Measurements from ENCODE around the gene MLIP.
"Not testable (repeated sequence)": the region's sequence is repeated elsewhere in the genome, so short reads cannot be mapped to it uniquely, and the experiment has no call there.

The MLIP gene

DNA sequence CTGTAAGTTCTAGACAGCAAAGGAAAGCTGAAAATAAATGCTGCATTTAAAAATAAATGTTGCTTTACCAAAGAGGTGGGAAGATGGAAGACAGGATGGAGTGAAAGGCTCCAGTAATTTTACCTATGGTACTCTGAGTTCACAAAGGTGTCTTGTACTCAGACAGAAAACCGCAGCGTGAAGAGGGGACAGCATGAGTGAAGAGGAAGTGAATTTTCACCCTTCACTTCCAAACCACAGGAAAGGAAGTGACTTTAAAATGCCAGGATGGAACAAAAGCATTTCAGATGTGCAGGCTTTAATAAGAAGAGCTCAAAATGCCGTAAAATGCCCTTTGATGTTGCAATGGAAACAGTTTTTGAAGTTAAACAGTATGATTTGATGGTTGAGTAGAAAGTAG, 105.8 kb downstream of the MLIP start:
- no peak for DNase-seq (ENCODE audit: low spot score)

DNA sequence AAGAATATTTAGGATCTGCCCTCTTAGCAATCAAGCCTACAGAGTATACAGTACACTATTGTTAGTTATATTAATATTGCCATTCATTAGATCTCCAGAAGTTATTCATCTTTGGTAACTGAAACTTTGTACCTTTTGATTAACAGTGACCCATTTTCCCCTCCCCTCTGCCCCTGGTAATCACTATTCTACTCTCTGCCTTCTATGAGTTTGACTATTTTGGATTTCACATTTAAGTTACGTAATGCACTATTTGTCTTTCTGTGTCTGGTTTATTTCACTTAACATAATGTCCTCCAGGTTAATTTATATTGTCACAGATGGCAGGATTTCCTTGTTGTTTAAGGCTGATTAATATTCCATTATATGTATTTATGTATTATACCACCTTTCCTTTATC, 111.0 kb downstream of the MLIP start:
- DNase-seq (ENCODE audit: low spot score): no peak

DNA sequence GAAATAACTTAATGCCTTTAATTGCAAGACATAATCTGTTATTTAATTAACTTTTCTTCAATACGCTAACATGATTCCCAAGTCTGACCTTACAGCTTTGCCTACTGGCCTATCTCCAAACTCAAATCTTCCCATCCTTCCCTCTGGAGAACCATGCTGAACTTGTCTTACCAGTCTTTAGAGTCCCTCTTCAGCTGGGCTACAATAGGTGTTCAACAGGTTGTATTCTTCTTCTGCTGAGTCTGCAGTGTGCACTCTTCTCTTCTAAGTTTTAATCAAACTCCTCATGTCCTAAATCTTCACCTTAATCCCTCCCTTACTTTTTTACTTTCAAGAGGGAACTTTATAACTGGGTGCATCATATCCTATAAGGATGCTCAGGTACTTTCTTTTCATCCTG, 121.5 kb downstream of the MLIP start:
- no peak for DNase-seq (ENCODE audit: low spot score)

DNA sequence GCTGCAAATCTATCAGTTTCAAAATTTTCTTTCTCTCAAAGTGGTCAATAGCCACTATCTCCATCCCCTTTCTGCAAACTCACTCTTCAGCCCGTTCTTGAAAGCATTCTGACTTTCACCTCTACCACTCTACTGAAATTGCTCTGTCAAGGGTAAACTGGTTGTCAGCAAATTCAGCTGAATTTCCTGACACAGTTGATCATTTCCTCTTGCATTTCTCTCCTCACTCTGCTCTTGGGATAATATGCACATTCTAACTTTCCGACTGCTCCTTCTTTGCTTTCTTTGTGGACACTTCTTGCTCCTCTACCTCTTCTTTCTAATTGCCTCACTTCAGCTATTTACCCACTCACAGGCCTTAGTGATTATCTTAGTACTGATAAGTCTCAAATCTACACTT, 123.3 kb downstream of the MLIP start:
- no peak for DNase-seq (ENCODE audit: low spot score)

DNA sequence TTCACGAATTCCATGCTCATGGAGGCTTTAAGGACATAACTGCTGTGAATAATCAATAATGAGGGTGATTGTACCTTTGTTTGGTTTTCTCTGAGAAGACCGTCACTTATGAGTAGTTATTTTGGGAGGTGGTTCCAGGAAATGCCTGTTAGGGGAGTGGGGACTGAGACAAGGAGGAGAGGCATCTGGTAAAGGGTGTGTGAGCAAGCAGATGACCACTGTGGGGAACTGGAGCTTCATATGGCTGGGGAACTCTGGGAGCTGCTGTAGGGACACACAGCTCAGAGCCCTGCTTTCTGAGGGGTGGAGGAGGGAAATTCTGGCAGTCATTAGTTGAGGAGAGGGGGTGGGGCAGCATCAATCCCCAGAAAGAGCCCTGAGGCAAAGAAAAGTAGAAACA, 125.7 kb downstream of the MLIP start:
- DNase-seq (ENCODE audit: low spot score): no peak

DNA sequence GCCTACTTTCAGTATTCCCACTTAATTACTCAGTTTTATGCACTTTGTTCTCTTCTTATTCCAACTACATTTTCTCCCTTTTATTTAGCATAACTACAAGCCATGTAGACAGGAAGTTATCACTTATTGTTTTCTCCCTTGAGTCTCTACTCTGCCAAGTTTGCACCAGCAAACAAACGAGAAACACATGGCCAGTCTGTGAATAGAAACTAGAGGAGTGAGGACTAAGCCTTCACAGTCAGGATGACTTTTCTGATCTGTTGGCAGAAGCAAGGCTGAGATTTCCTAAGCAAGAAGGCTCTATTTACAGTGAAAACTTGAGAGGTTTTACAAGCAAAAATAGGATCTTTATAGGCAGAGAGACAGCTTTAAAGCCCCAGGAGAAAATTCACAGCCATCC, 127.2 kb downstream of the MLIP start:
- peak; percentile 71 for DNase-seq (ENCODE audit: low spot score)

DNA sequence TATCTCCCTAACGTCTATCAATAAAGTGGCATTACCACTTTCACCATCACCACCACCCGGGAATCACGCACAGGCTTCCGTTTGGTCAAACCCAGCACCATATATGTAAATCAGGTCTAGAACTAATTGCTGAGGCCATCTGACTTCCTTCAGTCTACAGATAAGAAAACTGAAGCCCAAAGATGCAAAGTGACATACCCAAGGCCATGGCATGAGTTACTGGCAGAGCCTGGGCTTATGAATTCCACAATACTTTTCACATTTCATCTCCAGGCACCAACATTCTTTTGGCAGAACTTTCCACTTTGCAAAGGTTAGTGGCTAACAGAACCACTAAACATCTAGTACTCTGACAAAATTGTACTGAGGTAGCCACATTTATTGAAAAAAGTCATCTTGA, 132.5 kb downstream of the MLIP start:
- DNase-seq (ENCODE audit: low spot score): no peak

DNA sequence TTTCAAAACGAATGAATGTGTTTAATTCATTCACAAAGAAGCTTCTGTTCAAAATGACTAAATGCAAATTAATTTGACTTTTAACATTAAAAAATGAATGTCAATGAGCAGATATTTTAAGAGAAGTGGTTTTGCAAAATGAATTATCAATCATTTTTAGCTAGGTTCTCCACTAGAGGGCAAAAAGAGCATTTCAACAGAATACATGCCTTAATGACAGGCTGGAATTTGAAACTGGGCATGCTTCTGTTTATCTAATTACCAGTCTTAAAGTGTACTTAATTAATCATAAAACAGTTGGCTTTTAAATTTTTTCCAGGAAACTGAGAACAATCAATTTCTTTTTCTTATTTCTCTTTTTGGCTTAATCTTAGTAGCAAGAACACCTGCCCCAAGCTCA, 133.2 kb downstream of the MLIP start:
- no peak for DNase-seq (ENCODE audit: low spot score)

DNA sequence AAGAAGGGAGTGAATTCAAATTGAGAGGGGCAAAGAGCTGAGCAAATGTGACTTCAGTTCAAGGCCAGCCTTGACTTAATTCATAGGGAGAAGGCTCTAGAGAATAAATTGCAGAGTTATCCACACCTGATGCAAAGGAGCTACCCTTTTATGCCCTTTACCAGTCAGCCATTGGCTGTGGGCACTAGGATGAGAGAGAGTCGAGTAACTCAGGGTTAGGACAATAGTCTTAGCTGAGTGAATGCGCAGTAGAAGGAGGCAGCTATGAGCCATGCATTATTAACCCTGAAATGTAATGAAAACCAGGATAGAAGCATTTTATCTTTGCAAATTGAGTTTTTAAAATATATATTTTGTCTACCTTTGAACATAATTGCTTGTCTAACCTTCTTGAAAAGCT, 134.0 kb downstream of the MLIP start:
- no peak for DNase-seq (ENCODE audit: low spot score)

DNA sequence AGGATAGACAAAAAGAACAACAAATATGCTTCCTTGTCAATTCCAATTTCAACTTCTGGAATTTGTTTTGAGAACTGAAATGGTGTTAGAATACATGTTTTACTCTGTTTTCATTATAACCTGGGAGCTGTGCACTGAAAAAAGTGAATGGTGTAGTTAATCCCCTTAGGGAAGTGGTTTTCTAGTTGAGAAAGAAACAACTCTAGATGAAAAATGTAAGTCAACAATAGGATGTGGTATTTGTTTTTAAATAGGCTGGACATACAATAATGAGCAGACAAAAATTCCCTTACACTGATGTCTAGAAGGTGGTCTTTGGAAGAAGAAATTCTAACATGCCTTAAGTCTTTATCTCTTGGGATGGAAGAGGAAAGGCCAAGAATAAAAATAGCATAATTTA, 137.1 kb downstream of the MLIP start:
- DNase-seq (ENCODE audit: low spot score): no peak

DNA sequence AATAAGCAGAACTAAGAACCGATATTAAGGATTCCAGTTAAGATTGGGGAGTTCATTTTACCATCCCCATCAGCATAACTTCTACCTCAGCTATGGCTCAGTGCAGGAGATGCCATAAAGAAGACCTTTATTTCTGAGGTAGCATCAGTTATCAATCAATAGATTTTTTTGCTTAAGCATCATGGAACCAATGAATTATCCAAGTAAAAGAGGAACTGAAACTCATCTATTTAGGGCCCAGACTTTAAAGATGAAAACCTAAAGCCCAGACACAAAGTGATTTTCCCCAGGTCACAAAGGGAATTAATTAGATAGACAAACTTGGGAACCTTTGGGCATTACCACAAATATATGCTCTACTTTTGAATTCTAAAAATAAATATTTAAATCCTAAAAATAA, 137.8 kb downstream of the MLIP start:
- DNase-seq (ENCODE audit: low spot score): no peak

DNA sequence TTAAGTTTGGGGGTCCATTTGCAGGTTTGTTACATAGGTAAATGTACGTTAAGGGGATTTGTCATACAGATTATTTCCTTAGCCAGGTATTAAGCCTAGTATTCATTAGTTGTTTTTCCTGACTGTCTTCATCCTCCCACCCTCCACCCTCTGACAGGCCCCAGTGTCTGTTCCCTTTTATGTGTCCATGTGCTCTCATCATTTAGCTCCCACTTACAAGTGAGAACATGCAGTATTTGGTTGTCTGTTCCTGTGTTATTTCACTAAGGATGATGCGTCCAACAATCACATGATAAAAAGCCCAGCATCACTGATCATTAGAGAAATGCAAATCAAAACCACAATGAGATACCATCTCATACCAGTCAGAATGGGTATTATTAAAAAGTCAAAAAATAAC, 138.6 kb downstream of the MLIP start:
- not testable (repeated sequence) for DNase-seq (ENCODE audit: low spot score)

DNA sequence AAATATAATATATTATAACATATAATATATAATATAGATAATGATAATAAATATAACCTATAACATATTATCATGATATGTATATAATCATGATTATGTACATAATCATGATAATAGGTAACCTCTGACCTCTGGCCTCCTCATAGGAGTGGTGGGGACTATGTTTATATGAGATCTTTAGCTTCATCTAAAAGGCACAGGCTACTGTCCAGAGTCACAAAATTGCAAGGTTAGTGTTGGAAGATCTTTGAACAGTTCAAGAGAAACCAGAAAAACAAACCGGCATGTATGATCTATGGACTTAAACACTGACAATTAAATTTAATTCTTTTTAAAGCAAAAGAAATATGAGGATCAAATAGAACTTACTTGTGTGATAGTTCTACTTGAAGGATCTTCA, 141.3 kb downstream of the MLIP start:
- DNase-seq (ENCODE audit: low spot score): no peak

DNA sequence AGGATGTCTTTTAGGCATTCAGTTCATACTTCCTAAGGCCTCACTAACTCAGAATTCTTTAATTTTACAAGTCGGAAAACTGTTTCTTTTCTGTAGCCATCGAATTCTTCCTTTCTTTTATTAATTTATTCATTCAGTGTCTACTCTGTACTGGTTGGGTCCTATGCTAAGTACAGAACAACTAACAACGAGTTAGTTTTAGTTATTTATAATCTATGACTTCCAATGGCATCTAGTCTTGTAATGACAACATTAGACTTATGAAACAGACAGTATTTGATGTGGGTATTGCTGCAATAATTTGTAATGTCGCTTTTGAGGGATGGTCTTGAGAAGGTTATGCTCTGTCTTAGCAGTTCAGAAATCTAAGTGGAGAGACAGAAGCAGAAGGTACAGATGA, 141.7 kb downstream of the MLIP start:
- DNase-seq (ENCODE audit: low spot score): no peak

DNA sequence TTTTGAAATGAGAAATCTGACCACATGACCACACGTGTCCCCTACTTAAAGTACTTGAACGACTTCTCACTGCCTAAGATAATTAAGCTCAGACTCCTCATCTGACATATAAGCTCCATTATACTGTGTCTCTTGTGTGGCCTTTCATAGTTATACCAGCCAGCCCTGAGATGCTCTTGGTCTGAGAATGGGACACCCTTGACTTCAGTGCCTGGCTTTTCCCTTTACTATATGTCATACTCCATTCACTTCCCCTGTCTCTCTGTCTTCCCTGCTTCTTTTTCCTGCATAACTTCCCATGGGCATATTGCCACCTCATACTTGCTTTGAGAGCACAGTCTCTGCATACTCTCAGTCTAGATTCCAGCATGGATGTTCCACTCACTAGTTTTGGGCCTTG, 143.6 kb downstream of the MLIP start:
- no peak for DNase-seq (ENCODE audit: low spot score)

DNA sequence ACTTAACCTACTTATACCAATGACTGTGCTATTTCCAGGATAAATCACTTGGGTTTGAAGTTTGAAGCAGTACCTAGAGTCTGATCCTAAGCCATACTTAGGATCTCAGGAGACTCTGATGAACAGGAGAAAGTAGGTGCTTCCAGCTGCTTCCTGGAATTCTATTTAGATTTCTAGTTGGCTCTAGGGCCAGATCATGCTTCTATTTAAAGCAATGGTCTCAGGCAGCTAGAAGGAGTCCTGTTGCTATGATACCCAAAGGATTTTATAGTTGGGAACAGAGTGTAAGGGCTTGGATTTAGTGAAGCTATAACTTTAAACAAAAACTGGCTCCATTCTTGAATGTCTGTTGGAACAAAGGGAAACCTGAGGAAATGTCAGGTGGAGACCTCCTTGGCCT, 144.6 kb downstream of the MLIP start:
- no peak for DNase-seq (ENCODE audit: low spot score)

DNA sequence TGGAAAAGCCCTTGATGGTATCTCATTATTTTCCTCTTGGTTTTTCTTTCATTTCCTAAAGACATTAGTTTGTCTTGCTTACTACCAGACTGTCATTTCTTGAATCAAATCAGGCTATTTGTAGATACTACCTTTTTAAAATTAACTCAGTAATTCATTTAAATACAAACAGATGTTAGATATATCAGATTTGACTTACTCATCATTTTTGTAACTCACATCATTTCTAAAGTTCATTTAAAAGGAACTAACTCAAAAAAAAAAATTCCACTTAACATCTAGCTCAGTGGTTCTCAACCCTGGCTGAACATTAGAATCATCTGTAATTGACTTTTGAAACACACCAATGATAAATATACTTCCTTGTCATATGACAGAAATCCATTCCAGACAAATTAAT, 148.8 kb downstream of the MLIP start:
- no peak for DNase-seq (ENCODE audit: low spot score)

DNA sequence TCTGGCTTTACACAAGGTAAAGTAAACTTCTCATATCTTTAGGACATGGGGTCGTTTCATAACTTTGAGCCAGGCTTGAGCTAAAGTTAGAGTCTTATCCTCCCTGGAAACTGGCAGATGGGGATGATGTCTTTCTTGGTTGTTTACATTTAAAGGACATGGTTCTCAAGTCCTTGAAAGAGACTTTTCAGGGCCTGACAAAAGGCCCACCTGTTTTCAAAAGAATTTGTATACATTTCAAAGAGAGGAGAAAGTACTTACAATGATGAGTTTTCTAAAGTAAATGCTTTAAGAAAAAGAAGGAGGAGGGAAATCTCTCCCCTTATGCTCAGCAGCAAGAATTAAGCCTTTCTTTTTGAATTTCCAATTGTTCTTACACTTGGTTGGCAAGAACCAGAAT, 151.3 kb downstream of the MLIP start:
- DNase-seq (ENCODE audit: low spot score): no peak

DNA sequence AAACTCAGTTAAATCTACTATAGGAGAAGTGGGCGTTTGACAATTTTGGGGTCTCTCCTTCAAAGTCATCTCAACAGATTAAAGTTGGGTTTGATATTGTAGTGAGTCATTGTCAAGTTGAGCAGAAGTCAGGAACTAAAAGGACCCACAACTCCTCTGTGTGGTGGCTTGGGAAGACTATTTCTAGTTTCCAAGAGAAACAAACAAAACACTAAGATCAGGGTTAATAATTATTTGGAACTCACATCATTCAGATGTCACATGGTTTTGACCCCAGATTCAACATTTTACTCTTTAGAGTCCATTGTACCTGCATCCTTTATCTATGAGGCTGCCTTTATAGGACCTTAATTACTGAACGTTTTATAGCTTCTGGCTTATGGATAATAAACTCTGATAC, 151.7 kb downstream of the MLIP start:
- no peak for DNase-seq (ENCODE audit: low spot score)

DNA sequence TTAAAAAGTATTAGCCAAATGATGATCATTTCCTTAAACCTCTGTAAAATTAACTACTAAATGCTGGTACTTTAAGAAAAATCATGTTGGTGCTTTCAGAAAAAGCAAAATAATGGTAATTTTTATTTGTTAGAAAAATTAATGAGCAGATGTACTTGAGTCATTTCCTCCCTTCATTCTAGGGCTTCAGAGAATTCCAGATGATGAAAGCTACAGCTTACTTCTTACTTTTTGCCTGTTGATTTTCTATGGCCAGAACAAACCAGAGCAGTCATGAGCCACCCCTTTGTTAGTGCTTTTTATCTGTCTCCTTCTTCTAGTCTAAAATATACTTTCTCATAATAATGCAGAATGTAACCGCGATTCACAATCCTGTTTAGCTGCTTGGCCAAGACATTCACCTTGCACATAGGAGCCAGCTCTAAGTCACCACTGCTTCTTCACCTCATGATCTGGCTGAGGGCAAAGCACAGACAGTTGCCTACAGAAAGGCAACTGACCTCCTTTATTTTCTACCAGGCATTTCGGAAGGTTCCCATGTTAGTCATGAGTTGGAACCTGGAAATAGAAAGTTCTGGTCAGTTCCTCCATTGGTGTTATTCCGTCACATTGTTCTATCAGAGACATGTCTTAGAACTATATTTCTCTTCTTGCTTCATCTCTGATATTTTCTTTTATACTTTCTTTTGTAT, 153.5 kb downstream of the MLIP start:
- DNase-seq (ENCODE audit: low spot score): no peak

DNA sequence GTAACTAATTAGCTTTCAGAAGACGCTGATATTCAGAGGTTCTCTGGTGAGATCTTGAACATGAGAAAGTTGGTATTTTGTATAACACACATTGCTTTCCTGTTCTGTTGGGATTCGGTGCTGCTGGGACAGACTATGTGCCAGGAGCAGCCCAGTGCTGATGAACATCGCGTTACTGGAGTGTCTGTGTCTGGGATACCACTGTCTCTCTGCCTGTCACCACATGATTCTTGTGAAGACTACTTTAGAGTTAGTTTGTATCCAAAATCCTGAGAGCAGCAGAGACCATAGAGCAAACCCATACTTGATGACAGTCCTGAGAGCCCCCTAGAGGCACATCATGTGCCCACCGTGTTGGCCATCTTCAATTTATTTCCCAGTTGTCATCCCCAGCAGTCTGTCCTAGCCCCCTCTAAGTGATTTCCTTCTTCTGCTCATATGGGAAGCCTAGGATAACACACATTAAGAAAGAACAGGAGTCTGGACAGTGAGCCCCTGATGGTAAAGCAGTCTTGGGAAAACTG, 155.2 kb downstream of the MLIP start:
- DNase-seq (ENCODE audit: low spot score): no peak

DNA sequence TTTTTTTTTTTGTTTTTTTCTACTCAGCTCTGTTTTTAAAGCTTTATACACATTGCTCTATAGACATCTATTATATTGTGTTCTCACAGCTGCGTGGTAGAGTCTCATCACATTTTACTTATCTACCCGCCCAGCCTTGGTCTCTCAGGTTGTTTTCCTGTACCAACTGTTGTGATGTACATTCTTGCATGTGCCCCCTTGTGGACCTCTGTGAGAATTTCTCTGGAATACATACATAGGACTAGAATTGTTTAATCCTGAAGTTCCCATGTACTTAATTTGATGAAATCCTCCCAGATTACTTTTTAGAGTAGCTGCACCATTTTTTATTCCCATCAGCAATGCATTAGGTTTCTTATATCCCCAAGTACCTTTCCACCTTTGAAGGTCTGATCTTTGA, 156.6 kb downstream of the MLIP start:
- peak; percentile 39 for DNase-seq (ENCODE audit: low spot score)

DNA sequence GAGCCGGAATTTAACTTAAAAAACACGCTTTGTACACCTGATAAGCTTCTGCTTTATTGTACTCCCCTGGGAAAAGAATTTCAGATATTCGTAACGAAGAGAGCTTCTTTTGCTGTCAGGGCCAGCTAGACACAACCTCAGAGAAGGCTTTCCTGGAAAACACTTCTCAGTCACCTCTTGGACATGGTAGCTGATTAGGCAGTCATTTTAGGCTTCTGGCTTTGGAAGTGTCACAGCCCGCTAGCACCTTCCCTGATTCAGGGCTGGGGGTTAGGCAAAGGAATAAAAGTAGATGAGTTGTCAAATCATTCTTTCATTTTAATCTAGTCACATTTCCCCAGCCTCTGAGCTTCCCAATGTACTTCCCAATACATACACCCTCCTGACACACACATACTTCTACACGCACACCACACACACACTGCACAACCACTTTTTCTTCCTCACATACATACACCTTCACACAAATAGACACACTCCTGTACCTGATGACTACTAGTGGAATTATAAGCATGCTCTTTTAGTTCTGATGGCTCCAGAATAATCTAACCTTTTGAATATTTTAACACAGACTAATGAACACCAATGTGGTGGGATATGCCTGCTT, 162.1 kb downstream of the MLIP start:
- no peak for DNase-seq (ENCODE audit: low spot score)

DNA sequence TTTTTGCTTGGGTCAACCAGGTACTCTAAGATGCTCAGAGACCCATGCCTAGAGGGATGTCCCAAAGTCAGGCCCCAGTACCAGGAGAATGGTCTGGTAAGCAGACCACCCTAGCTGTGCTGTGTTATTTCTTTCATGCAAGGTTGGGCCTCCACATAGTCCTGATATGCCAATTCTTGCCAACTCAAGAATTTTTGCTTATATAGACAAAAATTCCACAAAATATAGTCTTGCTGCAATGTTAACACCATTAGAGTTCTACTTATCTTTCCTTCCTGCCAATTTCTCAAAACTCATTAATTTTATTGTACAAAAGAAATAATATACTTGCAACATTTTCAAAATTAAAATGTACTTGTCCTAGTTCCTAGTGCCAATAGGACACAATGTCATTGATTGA, 163.1 kb downstream of the MLIP start:
- no peak for DNase-seq (ENCODE audit: low spot score)
